NCI-H748 (cell line): ENCODE results near the gene CASP8AP2.
"Not testable (repeated sequence)": the region's sequence is repeated elsewhere in the genome, so short reads cannot be mapped to it uniquely, and the experiment has no call there.

Experiments used
- DNase-seq: peaks from one replicate; lab custom pipeline; 2025; ENCODE audit not compliant: unreplicated experiment; lab: John Stamatoyannopoulos, UW

CASP8AP2 gene

DNA sequence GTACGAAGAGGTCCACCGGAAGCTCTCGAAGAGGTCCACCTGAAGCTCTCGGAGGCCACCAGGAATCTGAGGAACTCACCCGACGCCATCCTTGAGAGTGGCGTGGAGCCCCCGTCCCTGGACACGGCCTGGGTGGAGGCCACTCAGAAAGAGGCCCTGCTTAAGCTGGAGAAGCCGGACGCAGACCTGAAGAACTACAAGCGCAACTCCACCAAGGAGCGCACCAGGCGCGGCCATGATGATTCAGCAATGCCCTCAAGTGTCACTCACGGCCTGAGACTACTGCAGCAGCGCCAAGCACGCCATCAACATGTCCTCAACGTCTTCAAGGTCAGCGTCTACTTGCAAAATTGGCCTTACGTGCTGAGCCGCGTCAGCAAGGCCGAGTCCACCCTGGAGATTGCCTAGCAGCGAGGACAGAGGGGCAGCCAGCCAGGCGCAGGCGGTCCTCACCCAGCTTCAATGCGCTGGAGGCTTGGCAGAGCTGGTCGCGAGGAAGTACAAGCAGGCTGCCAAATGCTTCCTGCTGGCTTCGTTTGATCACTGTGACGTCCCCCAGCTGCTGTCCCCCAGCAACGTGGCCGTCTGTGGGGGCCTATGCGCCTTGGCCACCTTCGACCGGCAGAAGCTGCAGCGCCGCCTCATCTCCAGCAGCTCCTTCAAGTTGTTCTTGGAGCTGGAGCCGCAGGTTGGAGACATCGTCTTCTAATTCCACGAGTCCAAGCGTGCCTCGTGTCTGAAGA is 56.9 kb downstream of the CASP8AP2 start:
- no peak for DNase-seq

DNA sequence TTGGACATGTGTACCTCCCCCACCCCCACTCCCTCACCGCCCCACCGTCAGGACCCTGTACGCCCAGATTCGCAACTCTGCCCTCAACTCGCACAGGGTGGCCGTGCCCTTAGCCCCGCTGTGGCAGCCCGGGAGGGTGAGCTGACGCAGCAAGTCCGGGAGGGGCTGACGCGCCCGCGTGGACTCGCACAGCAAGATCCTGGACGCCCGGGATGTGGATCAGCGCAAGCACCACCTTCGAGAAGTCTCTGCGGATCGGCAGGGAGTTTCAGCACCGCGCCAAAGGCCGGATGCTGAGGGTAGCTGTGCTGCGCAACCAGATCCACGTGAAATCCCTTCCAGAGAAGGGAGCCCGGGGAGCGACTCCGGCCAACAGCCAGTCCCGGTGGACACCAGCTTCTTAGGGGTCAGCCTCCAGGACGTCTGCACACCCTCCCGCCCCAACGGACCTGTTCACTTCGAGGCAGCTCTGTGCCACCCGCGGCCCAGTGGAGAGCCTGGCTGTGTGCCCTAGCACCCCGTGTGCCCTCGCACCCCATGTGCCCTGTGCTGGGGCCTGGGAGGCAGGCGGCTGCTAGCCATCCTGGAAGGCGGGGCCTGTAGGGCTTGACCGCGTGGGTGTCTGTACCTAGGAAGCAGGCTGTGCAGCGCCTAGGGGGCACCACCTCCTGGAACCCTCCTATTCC is 57.9 kb downstream of the CASP8AP2 start:
- no peak for DNase-seq

DNA sequence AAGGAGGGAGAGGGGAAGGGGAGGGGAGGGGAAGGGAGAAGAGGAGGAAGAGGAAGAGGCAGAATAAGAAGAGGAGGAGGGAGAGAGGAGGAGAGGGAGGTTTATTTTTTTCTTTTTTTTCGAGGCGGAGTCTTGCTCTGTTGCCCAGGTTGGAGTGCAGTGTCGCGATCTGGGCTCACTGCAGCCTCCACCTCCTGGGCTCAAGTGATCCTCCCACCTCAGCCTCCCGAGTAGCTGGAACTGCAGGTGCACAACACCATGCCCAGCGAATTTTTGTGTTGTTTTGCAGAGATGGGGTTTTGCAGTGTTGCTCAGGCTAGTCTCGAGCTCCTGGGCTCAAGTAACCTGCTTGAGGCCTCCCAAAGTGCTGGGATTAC is 58.4 kb downstream of the CASP8AP2 start:
- DNase-seq: no peak

DNA sequence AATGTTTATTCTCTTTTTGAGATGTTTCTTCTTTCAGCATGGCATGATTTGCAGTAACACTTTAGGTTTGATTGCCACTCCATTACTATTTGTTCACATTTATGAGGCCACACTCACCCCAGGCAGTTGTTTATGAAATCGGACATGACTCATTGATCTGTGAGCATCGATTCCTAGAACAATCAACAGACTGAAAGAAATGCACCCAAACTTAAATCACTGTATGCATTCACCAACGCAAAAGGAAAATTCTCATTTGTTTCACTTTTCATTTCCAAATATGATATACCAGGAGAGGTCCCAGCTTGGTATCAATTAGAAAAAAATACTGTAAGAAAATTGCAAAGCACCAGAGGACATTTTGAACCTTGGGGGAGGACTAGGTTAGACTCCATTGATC is 59.2 kb downstream of the CASP8AP2 start:
- no peak for DNase-seq

DNA sequence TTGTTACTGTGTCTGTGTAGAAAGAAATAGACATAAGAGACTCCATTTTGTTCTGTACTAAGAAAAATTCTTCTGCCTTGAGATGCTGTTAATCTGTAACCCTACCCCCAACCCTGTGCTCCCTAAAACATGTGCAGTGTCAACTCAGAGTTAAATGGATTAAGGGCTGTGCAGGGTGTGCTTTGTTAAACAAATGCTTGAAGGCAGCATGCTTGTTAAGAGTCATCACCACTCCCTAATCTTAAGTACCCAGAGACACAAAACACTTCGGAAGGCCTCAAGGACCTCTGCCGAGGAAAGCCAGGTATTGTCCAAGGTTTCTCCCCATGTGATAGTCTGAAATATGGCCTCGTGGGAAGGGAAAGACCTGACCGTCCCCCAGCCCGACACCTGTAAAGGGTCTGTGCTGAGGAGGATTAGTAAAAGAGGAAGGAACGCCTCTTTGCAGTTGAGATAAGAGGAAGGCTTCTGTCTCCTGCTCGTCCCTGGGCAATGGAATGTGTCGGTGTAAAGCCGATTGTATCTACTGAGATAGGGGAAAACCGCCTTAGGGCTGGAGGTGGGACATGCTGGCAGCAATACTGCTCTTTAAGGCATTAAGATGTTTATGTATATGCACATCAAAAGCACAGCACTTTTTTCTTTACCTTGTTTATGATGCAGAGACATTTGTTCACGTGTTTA is 61.3 kb downstream of the CASP8AP2 start:
- DNase-seq: not testable (repeated sequence)

DNA sequence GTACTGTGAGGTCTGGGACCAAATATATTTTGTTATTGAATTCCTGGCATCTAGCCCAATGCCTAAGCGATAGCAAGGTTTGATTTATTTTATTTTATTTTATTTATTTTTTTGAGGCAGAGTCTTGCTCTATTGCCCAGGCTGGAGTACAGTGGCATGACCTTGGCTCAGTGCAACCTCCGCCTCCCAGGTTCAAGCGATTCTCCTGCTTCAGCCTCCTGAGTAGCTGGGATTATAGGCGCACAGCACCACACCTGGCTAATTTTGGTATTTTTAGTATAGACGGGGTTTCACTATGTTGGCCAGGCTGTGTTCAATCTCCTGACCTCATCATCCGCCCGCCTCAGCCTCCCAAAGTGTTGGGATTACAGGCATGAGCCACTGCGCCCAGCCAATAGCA is 62.9 kb downstream of the CASP8AP2 start:
- DNase-seq: not testable (repeated sequence)

DNA sequence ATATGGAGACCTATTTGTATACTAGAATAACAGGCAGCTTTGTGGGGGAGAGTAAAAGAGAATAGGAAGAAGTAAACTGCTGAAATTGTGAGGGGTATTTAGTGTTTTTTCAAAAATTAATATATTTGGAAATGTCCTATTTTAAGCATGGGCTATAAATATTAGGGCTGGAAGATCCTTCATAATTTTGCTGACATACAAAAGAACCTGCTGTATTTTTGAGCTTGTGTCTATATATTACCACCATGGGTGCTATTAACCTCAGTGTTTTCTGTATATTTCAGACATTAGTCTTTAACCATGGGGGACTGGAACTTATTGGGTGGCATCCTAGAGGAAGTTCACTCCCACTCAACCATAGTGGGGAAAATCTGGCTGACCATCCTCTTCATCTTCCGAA is 64.5 kb downstream of the CASP8AP2 start, which contains the start of gene GJA10:
Gene GJA10 (plus strand): TSS at position 301 of the 400 bp plus-strand sequence. CDS start 0 bp downstream, at position 301.
- DNase-seq: no peak

DNA sequence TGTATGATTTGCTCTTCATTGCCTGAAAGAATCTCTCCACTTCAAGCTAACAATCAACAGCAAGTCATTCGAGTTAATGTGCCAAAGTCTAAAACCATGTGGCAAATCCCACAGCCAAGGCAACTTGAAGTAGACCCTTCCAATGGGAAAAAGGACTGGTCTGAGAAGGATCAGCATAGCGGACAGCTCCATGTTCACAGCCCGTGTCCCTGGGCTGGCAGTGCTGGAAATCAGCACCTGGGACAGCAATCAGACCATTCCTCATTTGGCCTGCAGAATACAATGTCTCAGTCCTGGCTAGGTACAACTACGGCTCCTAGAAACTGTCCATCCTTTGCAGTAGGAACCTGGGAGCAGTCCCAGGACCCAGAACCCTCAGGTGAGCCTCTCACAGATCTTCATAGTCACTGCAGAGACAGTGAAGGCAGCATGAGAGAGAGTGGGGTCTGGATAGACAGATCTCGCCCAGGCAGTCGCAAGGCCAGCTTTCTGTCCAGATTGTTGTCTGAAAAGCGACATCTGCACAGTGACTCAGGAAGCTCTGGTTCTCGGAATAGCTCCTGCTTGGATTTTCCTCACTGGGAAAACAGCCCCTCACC is 65.7 kb downstream of the CASP8AP2 start:
- DNase-seq: no peak

DNA sequence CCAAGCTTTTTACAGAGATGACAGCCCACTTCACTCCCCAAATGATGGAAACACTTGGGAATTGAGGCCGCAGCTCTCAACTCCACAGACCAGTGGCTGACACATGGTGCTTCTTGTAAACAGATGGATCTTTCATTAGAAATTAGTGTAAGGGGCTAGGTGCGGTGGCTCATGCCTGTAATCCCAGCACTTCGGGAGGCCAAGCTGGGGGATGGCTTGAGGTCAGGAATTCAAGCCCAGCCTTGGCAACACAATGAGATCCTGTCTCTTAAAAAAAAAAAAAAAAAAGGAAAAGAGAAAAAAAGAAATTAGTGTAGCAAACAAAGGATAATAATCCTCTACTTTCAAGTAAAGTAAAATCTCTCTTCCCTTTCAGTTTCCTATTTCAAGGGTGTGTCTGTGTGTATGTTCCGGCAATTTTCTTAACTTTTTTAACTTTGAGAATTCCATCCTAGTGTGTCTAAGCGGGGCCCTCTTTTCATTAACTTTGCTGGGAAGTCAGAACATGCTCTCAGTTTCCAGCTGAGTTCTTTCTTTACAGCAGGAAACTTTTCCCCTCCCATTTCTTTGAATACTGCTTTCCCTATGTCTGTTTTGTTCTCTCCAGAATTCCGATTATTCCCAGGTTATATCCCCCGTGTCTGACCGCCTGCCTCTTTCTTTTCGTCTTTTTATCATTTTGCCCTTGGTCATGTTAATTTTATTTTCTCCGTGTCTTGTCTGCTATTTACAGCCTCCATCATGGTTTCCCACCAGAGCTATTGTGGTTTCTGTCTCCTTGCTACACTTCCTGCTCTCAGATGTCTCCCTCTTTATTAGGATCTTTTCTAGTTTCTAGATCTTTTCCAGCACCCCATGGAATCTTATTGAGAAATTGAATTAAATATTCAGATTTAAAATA is 80.6 kb downstream of the CASP8AP2 start:
- not testable (repeated sequence) for DNase-seq

DNA sequence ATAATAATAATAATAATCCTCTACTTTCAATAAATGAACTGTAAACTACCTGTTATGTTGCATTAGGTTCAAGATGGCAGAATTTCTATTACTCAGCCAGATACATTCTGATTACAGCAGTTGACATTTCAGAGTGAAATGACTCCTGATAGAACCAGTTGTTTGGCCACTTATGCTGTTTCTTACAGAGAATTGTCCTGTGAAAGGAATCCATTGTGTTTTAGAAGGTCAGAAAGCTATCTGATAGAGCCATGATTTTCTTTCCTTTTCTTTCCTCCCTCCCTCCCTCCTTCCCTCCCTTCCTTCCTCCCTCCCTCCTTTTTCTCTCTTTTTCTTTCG is 81.2 kb downstream of the CASP8AP2 start:
- DNase-seq: no peak

DNA sequence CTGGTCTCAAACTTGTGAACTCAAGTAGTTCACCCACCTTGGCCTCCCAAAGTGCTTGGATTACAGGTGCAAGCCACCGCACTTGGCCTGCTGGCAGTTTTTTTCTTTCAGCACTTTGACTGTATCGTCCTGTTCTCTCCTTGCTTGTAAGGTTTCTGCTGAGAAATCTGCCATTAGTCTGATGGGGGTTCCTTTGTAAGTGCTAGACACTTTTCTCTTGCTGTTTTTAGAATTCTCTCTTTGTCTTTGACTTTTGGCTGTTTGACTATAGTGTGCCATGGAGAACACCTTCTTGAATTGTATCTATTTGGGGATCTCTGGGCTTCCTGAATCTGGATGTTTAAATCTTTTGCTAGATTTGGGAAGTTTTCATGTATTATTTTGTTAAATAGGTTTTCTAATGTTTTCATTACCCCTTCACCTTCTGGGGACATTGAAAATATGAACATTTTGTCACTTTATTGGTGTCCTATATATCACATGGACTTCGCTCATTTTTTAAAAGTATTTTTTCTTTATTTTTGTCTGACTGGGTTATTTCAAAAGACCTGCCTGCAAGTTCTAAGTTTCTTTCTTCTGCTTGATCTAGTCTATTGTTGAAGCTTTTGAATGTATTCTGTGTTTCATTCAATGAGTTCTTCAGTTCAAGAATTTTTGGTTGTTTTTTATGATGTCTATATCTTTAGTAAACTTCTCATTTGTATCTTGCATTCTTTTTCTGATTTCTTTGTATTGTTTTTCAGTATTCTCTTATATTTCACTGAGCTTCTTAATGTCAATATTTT is 86.6 kb downstream of the CASP8AP2 start:
- DNase-seq: no peak

DNA sequence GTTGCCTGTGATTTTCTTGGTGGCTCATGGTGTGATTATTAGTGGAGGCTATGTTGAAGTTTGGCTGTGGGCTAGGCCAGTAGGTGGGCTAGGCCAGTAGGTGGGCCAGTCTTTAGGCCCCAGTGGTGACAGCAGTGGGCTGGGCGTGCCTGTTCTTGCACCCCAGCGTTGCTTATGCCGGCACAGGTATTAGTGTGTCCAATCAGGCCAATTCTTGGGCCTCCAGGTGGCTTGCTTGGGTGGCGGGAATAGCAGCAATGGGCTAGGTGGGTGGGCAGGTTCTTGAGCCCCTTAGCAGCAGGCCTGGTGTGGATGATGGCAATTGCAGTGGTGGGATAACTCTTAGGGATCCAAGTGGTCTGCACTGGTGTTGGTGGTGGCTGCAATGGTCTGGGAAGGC is 87.5 kb downstream of the CASP8AP2 start:
- DNase-seq: no peak

DNA sequence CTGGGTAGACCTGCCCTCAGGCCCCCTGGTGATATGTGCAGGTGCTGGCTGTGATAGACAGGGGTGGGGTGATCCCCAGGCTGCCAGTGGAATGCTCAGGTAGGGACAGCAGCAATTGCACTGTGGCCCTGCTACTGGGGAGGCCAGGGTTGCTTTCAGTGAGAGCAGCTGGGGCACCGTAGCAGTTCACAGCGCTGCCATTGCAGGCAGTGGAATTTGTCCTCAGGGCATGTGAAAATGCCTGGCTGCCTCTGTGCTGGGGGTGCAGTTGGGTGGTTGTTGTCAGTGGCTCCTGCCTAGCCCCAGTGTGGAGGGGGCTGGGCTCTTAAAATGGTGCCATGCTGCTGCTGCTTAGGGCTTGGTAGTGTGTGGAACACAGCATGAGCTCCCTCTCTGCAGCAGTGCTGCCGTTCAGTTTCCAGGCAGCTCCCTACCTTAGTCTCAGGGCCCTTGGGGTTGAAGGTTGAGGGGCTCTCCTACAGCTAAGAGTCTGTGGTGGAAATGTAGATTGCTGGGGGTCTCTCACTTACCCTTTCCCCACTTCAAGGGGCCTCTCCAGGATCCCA is 88.2 kb downstream of the CASP8AP2 start:
- no peak for DNase-seq
